HEK293T (cell line): ENCODE results near the gene ARHGDIB.

Experiments used
- CTCF ChIA-PET: fragments of 350-600 bp; formaldehyde crosslinking; extraction: SDS; loops from one replicate; lab custom pipeline; 2021; ENCODE audit warnings: antibody characterized with exemption, inconsistent platforms; lab: Yijun Ruan, JAX
- POLR2A ChIA-PET: fragments of 350-600 bp; formaldehyde crosslinking; extraction: SDS; loops from one replicate; lab custom pipeline; 2020; ENCODE audit warnings: antibody characterized with exemption, inconsistent platforms; lab: Yijun Ruan, JAX
- DNase-seq: peaks from one replicate; pipeline ENCODE4 v3.0.0; 2012; ENCODE audit warnings: mixed read lengths; ENCODE audit errors: extremely low spot score
- ARNT ChIP-seq: fragments of 450-650 bp; IDR thresholded peaks from 2 replicates; pipeline ENCODE4 v1.6.1; 2017; ENCODE audit warnings: mild to moderate bottlenecking
- BHLHE40 ChIP-seq: fragments of 450-650 bp; IDR thresholded peaks from 2 replicates; pipeline ENCODE4 v1.6.1; 2016; ENCODE audit warnings: mild to moderate bottlenecking, moderate library complexity, borderline replicate concordance
- CTBP1 ChIP-seq: fragments of 450-650 bp; IDR thresholded peaks from 2 replicates; pipeline ENCODE4 v1.6.1; 2016; ENCODE audit warnings: borderline replicate concordance
- ELF4 ChIP-seq: fragments of 450-650 bp; IDR thresholded peaks from 2 replicates; pipeline ENCODE4 v1.6.1; 2017; ENCODE audit warnings: antibody characterized with exemption
- FOXA1 ChIP-seq: fragments of 450-650 bp; IDR thresholded peaks from 2 replicates; pipeline ENCODE4 v1.6.1; 2016; ENCODE audit warnings: mild to moderate bottlenecking
- FOXK2 ChIP-seq: fragments of 450-650 bp; IDR thresholded peaks from 2 replicates; pipeline ENCODE4 v1.6.1; 2016; ENCODE audit warnings: mild to moderate bottlenecking
- FOXM1 ChIP-seq: fragments of 450-650 bp; IDR thresholded peaks from 2 replicates; pipeline ENCODE4 v1.6.1; 2017; ENCODE audit warnings: mild to moderate bottlenecking, borderline replicate concordance
- HDGF ChIP-seq: fragments of 450-650 bp; IDR thresholded peaks from 2 replicates; pipeline ENCODE4 v1.6.1; 2017; ENCODE audit warnings: antibody characterized with exemption, borderline replicate concordance
- L3MBTL2 ChIP-seq: fragments of 450-650 bp; conservative IDR thresholded peaks from 2 replicates; pipeline ENCODE4 v1.6.1; 2016; ENCODE audit warnings: mild to moderate bottlenecking
- LEF1 ChIP-seq: fragments of 450-650 bp; IDR thresholded peaks from 2 replicates; pipeline ENCODE4 v1.6.1; 2017; ENCODE audit warnings: mild to moderate bottlenecking, borderline replicate concordance
- NFRKB ChIP-seq: fragments of 450-650 bp; IDR thresholded peaks from 2 replicates; pipeline ENCODE4 v1.6.1; 2016; ENCODE audit warnings: mild to moderate bottlenecking, moderate library complexity
- PKNOX1 ChIP-seq: fragments of 450-650 bp; IDR thresholded peaks from 2 replicates; pipeline ENCODE4 v1.6.1; 2016
- SP1 ChIP-seq: fragments of 450-650 bp; IDR thresholded peaks from 2 replicates; pipeline ENCODE4 v1.6.1; 2017
- SUZ12 ChIP-seq: fragments of 450-650 bp; IDR thresholded peaks from 2 replicates; pipeline ENCODE4 v1.6.1; 2016; ENCODE audit warnings: mild to moderate bottlenecking
- TARDBP ChIP-seq: fragments of 450-650 bp; IDR thresholded peaks from 2 replicates; pipeline ENCODE4 v1.6.1; 2016
- ZNF384 ChIP-seq: fragments of 450-650 bp; IDR thresholded peaks from 2 replicates; pipeline ENCODE4 v1.6.1; 2016

The ARHGDIB gene

GRCh38 chr12:15001733-15002382 lies 40.5 kb upstream of the ARHGDIB start:
- POLR2A ChIA-PET: no interaction called here
- no peak for TF ChIP-seq ZNF384
- TF ChIP-seq FOXK2: no peak
- TF ChIP-seq PKNOX1: no peak
- no peak for TF ChIP-seq HDGF
- TF ChIP-seq NFRKB: no peak
- TF ChIP-seq SUZ12: no peak
- no peak for TF ChIP-seq FOXM1
- TF ChIP-seq ELF4: no peak
- no peak for TF ChIP-seq L3MBTL2
- no peak for TF ChIP-seq FOXA1
- TF ChIP-seq ARNT: no peak
- TF ChIP-seq BHLHE40: no peak
- no peak for TF ChIP-seq LEF1
- no peak for TF ChIP-seq TARDBP
- no peak for TF ChIP-seq CTBP1
- no peak for TF ChIP-seq SP1
- CTCF ChIA-PET: no interaction called here
- DNase-seq: peak; percentile 10

- ChIA-PET POLR2A (no interaction called here), CTCF (no interaction called here)
- DNase-seq: no peak
- TF ChIP-seq PKNOX1 (no peak), TARDBP (no peak), SUZ12 (no peak), FOXK2 (no peak), NFRKB (no peak), LEF1 (no peak), FOXA1 (no peak), SP1 (no peak), HDGF (no peak), BHLHE40 (no peak), L3MBTL2 (no peak), CTBP1 (no peak), ELF4 (no peak), ARNT (no peak), ZNF384 (no peak)
Observed at GRCh38 chr12:15000575-15000974, 39.2 kb upstream of the ARHGDIB start.

GRCh38 chr12:14999695-15000365 lies 38.4 kb upstream of the ARHGDIB start:
- CTCF ChIA-PET: interaction anchor here (0.6 kb wide), 1 partner anchor 283 kb away, joined by 3 read pairs; no protein-coding TSS in a partner anchor
- POLR2A ChIA-PET: no interaction called here
- DNase-seq: no peak
- no peak for TF ChIP-seq LEF1
- TF ChIP-seq FOXM1: no peak
- TF ChIP-seq SUZ12: no peak
- no peak for TF ChIP-seq PKNOX1
- TF ChIP-seq ZNF384: no peak
- no peak for TF ChIP-seq ARNT
- no peak for TF ChIP-seq L3MBTL2
- TF ChIP-seq FOXA1: no peak
- no peak for TF ChIP-seq FOXK2
- TF ChIP-seq CTBP1: no peak
- no peak for TF ChIP-seq SP1
- TF ChIP-seq TARDBP: no peak
- TF ChIP-seq NFRKB: no peak
- no peak for TF ChIP-seq ELF4
- TF ChIP-seq HDGF: no peak
- no peak for TF ChIP-seq BHLHE40

- DNase-seq: no peak
- POLR2A ChIA-PET: no interaction called here
- no peak for TF ChIP-seq LEF1
- TF ChIP-seq SP1: no peak
- TF ChIP-seq FOXK2: no peak
- TF ChIP-seq BHLHE40: no peak
- no peak for TF ChIP-seq L3MBTL2
- no peak for TF ChIP-seq HDGF
- TF ChIP-seq ELF4: no peak
- CTCF ChIA-PET: interaction anchor here (0.6 kb wide), 1 partner anchor 283 kb away, joined by 3 read pairs; no protein-coding TSS in a partner anchor
Observed at GRCh38 chr12:14999021-14999694, 37.8 kb upstream of the ARHGDIB start.

- POLR2A ChIA-PET: no interaction called here
- no peak for DNase-seq
- CTCF ChIA-PET: no interaction called here
- TF ChIP-seq LEF1 (no peak), FOXM1 (no peak), SP1 (no peak), ELF4 (no peak), BHLHE40 (no peak), HDGF (no peak), SUZ12 (no peak), PKNOX1 (no peak), FOXK2 (no peak), ZNF384 (no peak)
Observed at GRCh38 chr12:14997998-14998397, 36.6 kb upstream of the ARHGDIB start.
